Endometrium (tissue), 2 donors: ENCODE results near the gene A1BG.

ENCODE experiments used
- FAIRE-seq: peaks from 2 replicates; lab custom pipeline; 2012; peaks lifted over from hg19 to GRCh38; lab: Jason Lieb, UNC
- donor health status: control.
- donor health status: control.

Gene A1BG, protein sequence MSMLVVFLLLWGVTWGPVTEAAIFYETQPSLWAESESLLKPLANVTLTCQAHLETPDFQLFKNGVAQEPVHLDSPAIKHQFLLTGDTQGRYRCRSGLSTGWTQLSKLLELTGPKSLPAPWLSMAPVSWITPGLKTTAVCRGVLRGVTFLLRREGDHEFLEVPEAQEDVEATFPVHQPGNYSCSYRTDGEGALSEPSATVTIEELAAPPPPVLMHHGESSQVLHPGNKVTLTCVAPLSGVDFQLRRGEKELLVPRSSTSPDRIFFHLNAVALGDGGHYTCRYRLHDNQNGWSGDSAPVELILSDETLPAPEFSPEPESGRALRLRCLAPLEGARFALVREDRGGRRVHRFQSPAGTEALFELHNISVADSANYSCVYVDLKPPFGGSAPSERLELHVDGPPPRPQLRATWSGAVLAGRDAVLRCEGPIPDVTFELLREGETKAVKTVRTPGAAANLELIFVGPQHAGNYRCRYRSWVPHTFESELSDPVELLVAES

DNA sequence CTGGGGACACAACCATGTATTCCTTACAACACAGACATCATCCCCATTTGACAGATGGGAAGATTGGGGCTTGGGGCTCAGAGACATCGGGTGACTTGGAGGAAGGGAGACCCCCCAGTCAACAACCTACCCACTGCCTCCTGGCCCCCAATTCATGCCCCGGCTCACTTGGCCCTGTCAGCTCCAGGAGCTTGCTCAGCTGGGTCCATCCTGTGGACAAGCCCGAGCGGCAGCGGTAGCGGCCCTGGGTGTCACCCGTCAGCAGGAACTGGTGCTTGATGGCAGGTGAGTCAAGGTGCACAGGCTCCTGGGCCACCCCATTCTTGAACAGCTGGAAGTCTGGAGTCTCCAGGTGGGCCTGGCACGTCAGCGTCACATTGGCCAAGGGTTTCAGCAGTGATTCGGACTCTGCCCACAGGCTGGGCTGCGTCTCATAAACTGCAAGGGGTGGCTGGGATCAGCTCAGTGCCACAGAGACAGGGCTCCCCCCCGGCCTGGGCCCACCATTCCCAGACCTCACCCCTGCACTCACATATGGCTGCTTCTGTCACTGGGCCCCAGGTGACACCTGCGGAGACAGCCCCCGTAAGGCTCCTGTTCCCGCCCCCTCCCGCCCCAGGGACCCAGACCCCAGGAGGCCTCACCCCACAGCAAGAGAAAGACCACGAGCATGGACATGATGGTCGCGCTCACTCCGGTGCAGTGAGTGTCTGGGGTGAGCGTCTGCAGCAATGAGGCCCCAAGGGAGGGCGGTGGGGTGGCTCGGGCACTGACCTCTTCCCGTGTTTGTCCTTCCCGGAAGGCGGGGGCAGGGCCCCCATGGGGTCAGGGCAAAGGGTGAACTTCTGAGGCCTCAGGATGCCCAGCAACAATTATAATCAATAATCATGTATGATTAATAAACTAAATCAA lies at the start of gene A1BG:
Gene A1BG (minus strand): TSS at position 733 of the 912 bp plus-strand sequence. CDS start 55 bp downstream, at position 678.
- no peak for FAIRE-seq

DNA sequence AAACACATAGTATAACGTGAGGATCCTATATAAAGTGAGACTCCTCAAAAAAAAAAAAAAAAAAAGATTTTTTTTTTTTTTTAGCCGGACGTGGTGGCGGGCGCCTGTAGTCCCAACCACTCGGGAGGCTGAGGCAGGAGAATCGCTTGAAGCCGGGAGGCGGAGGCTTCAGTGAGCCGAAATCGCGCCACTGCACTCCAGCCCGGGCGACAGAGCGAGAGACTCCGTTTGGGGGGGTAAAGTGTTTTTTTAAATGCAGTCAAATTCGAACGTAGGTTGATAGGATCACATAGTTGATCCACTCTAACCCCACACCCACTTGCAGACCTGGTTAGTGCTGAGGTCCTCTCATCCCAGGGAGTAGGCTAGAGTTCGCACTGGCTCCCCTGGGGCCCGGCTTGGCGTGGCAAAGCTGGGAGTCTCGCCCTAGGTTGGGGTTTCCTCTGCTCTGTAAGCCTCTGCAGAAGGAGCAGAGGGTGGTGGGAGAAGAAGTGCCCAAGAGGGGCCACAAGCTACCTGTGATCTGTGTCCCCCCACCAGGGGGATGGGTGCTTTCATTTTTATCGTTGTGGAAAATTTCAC lies 48.6 kb upstream of the A1BG start:
- FAIRE-seq: no peak

DNA sequence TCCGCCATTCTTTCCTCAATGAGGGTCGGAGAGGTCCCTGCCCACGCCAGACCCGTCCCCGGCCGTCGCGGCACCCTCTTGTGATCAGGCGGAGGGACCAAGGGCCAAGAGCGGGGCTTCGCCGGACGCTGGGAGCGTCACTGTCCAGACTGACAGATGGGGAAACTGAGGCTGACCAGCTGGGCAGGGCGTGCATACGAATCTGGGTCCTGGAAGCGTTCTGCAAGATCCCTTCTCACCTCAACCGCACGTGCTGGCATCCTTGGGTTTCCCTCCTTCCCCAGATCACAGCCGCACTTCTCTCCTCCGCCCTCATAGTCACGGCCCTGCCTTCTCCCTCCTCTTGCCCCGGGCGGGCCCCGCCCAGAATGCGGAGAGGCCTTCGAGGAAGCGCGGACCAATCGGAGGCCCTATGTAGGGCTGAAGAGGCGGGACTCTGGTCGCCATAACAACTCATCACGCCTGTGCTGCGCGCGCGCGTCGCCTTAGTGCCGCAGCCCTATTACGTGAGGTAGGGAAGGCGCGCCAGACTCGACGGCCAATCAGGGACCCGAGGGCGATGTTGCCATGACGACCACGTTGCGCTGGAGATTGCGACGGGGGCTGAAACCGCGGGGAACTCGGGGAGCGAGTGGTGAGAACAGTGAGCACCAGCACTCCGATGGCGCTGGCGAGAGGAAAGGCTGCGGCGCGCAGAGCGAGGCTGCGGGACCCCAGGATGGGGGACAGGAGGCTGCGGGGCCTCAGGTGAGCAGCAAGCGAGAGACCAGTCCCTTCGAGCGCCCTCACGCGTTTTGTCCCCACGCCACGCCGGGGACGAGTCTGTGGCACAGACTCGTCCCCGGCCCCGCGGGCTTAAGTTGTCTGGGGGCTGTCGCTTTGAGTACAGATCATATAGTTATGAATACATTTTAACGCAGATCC lies 47.9 kb upstream of the A1BG start:
- peak; percentile 97 for FAIRE-seq

DNA sequence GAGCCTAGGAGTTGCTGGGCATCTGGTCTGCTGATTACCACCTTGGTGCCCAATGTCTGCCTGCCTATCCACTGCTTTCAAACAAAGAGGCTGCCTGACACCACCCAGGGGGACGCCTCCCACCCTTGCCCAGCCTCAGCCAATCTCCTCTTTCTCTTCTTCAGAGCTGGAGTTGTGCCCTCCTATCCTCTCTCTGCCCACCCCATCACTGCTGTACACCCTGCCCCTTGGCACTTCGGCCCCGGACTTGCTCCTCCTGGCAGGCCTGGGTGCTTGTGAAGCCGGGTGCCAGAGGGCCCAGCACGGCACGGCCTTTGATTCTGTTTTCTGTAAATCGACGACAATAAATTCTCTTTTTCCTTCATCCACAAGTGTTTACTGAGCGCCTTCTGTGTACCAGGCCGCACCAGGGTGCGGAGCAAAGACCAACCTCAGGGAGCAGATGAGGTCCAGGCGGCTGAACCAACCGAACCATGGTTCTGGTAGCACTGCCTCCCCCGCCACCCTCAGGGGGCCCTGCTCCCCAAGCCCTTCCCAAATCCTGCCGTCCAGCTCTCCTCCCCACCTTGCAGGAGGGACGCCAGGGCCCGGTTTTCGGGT lies 47.1 kb upstream of the A1BG start:
- FAIRE-seq: no peak

DNA sequence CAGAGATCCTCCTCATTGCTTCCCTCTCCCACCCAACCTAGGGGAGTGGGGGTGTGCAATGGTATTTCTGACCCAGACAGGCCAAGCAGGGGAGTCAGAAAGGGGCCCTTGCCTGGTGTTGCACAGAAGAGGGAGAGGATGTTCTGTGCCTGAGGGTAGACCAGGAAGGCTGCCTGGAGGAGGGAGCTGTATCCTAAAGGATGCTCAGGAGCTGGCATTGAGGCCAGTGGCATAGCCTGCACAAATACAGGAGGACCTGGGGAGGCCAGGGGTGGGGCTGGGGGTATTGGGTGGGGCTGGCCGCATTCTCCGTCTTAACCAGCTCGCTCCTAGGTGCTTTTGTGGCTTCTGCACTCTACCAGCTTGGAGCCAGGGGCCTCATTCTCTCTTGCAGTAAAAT lies 46.6 kb upstream of the A1BG start:
- no peak for FAIRE-seq

DNA sequence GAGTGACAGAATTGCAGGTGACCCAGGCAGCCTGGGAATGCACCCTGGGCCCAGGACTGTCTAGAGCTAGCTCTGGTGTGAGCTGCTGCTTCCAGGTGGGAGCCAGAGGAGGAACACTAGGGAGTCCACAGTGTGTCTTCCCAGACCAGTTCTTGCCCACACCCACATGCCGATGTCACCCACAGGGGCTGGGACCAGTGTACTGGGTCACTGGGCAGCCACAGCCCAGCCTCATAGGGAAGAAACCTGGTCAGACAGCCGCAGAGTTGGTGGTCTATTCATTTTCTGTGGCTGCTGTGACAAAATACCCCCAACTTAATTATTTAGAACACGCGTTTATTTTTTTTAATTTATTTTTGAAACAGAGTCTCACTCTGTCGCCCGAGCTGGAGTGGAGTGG lies 45.3 kb upstream of the A1BG start:
- FAIRE-seq: no peak

DNA sequence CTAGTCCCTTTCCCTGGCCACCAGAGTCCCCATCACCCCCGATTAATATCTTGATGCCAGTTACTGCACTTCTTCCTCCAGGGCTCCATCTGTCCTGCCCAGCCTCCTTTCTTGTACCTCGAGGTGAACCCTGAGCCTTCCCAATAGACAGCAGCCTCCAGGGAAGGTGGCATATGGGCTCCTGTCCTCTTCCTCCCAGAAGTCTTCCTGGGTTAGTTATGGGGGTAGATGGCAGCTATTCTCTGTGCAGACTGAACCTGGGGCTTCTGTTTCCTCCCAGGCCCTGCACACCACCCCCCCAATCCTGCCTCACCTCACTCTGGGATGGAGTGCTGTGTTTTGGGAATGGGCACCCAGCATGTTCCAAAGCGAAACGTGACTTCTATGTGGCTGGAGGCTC lies 44.8 kb upstream of the A1BG start:
- no peak for FAIRE-seq

DNA sequence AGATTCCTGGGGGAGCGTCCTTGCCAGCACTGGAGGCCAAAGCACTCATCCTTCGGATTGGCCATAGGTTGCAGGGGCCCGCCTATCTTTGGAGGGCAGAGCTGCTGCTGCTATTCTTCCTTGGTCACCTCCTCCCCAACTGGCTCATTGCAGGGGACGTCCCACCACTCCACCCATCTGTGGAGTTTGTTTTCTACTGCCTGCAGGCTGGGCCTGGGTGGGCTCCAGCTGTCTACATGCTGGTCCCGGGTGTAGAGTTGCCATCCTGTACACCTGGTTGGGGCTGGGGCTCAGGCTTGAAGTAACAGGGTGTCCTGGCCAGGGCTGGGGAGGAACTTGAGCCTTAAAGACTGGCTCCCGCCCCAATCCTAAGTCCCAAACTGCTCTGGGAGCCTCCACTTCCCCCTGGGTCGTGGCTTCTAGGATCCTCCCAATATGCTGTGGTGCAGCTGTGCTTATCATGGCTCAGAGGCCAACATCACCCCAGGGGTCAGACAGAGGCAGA lies 44.3 kb upstream of the A1BG start:
- FAIRE-seq: no peak

DNA sequence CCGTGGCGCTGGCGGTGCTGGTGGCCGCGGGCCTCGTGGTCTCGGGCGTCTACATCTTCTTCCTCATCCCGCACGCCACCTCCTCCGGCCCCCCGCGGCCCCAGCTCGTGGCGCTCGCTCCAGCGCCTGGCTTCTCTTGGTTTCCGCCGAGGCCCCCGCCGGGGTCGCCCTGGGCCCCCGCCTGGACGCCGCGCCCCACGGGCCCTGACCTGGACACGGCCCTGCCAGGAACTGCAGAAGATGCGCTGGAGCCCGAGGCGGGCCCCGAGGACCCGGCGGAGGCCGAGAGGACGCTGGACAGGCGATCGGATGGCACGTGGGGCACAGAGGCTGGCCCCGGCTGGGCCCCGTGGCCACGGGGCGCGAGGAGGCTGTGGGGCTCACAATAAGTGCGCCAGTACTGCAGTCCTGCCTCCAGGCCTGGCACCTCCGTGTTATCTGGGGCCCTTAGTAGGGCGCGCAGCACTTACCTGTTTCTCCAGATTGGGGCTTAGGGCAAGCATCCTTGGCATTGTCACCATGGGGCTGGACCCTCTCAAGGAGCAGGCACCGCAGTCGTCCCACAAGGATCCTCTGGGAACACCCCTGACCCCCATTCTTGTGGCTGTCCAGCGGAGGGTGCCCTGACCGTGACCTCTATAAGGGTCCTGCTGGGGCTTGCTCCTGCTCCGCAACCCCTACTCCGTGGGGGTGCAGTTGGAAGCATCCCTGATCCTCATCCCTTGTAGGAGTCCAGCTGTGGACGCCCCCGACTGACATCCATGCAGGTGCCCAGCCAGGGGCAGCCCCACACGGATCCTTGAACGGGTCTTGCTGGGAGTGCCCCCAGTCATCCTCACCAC lies 43.6 kb upstream of the A1BG start:
- FAIRE-seq: no peak

DNA sequence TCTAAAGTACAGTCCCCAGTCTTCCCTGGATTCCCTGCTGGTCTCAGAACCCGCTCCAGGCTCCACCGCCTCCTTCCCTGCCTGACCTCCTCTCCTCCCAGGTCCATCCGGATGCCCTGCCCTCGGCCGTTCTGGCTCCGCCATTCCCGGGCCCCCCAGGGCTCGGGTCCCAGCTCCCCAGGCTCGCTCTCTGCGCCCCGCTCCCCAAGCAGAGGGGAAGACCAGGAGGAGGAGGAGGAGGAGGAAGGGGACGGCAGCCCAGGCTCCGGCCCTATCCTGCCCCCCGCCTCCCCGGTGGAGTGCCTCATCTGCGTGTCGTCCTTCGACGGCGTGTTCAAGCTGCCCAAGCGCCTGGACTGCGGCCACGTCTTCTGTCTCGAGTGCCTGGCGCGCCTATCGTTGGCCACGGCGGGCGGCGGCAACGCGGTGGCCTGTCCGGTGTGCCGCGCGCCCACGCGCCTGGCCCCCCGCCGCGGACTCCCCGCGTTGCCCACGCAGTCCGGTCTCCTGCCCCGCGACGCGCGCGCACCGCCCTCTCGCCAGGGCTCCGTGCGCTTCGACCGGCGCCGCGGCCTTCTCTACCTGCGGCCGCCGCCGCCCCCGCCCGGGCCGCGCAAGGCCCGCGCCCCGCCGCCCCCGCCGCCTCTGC lies 42.8 kb upstream of the A1BG start:
- FAIRE-seq: no peak

DNA sequence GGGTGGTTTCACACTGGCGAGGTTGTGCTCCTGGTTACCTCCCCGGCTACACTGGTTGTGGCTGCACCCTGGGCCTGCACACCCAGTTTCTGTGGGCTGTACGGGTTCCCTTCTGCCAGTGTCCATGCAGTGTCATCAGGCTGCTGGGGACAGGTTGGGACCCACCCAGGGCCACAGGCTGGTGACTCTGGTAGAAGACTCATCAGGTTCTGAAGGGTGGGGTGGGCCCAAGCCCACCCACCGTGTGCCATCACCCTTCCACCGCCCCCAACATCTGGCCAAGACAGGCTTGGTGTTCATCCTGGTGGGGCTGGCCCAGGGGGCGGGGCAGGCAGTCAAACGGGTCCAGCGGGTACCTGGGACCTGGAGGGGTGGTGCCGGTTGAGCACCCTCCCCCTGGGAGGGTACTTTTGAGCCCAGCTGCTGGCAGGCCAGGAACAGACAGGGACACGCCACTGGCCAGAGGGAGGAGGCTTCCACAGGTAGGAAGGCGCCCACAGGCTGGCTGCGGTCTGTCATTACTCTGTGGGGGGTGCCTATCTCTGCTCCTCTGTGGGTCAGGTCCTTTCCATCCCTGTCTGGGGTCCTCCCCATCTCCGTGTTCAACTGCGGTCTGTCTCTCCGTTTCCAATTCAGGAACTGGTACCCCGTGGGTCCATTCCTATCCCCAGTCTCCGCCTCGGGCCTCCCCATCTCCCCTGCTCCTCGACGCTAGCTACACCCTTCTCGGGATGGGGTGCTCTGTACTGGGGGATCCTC lies 42.1 kb upstream of the A1BG start, which contains the start of gene RNF225:
Gene RNF225 (plus strand): TSS at position 437 of the 759 bp plus-strand sequence. CDS start 434 bp downstream, outside the sequence.
- no peak for FAIRE-seq

DNA sequence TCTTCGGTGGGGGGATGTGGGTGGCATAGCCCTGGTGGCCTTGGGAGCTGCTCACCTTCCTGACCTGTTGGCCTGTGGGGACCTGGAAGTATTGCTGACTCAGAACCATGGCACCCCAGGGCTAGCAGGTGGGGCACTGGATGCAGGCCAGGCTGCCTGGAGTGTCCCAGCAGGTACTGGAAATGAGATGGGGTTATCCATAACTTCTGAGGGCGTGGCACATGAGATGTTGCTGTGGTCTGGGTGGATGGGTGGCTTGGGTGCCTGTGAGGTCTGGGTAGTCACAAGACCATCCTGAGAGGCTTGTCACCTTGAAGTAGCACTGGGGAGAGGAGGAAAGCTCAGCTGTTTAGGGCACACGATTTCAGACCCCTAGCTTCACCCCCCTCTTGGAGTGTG lies 41.5 kb upstream of the A1BG start:
- FAIRE-seq: no peak

DNA sequence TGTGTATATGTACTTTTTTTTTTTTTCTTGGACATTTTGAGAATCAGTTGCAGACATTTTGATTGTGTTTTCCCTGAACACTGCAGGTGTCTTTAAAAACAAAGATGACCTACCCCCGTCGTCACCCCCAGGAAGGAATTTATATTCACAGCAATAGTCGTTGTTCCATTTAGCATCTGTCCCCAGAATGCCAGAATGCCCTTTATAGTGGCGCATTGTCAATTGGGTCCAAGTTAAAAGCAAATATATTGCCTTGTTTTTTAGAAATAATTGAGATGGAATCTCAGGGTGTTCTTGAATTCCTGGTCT lies 40.4 kb upstream of the A1BG start:
- no peak for FAIRE-seq

DNA sequence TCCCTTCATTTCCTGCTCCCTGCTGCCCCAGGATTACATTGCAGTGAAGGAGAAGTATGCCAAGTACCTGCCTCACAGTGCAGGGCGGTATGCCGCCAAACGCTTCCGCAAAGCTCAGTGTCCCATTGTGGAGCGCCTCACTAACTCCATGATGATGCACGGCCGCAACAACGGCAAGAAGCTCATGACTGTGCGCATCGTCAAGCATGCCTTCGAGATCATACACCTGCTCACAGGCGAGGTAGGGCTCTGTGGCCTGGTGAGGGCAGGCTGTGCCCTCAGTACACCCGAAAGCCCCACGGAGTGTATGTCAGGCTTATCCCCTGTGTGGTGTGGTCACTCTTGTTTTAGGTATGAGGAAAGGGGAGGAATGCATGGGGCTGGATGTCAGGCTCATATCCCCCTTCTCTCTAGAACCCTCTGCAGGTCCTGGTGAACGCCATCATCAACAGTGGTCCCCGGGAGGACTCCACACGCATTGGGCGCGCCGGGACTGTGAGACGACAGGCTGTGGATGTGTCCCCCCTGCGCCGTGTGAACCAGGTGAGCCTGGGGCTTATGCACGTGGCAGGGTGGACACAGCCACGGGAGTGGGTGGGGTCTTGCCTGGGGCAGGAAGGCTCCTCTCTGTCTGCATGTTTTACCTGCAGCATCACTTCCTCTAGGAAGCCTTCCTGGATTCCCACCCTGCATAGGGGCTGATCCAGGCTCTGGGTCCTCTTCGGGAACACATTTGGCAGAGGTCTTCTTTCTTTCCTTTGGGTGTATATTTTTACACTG lies 39.8 kb upstream of the A1BG start:
- no peak for FAIRE-seq

DNA sequence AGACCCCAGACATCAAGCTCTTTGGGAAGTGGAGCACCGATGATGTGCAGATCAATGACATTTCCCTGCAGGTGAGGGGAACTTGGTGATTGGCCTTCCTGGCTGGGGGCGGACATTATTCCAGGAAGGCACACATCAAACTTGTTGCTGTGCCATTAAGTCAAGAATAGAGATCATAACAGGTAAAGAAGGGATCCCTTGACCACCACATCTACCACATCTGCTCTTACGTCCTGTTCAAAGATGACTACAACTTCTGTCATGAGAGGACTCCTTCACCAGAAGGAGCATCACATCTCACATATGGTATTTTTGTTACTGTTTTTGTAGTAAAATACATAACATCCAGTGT lies 34.9 kb upstream of the A1BG start:
- FAIRE-seq: no peak

DNA sequence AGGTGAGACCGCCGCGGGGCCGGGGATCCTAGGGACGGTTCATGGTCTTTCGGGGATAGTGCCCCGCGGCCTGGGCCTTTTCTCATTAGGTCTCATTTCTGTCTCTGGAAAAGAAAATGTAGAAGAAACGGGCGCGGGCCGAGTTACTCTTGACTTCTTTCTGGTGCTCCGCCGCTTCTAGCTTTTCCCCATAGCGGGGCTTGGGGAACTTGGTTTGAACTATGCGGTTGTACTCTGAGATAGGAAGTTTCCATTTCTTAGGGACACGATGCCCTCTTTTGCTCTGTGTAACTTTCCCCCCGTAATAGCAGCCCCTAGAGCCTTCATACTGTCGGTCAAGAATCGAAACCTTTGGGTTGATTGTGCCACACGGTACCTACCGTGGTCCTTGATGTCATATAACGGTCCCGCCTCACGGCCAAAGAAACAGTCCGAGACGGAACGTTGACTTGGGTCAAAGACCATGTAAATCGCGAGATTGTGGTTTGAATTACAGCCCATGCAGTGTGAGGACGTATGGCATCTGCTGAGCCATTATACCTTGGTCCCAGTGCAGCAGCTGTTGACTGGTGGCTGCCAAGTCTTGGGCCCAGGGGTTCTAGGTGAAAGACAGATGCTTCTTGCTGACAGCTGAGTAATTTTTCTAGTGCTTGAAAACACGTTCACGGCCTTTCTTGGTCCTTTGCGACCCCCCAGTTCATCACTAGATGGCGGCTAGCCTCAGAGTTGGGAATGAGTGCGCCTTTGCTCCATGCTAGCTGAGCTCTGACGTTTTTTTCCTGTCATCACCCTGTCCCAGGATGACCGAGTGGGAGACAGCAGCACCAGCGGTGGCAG lies 34.3 kb upstream of the A1BG start:
- no peak for FAIRE-seq
